IMR-90 (cell line): ENCODE measurements around the gene APOL5. TPM values are rescaled to one million over a fixed set of nuclear protein-coding genes. Genes with fewer than 3 reads are reported as not detected.

Source experiments
- ATAC-seq: fragments of 200-7000 bp; cut with Tn5 transposase; 2 replicates; pipeline ENCODE4 v1.9.1; 2020; ENCODE audit warnings: low read depth, mild to moderate bottlenecking, moderate library complexity
- BruUV-seq: library from RNA; stranded (reverse); fragments of 400-500 nt; replicated peaks from 2 replicates; lab custom pipeline; 2021; lab: Mats Ljungman, UMichigan
- CTCF ChIA-PET: fragments of 300-600 bp; formaldehyde crosslinking; extraction: SDS; loops from one replicate; lab custom pipeline; 2021; ENCODE audit warnings: antibody characterized with exemption; lab: Yijun Ruan, JAX
- POLR2A ChIA-PET: fragments of 300-600 bp; sonication (Branson Sonifier 250); formaldehyde crosslinking; loops from one replicate; lab custom pipeline; 2022; ENCODE audit warnings: antibody characterized with exemption; ENCODE audit not compliant: unreplicated experiment; lab: Charles Lee
- DNase-seq: peaks from one replicate; pipeline ENCODE4 v3.0.0; 2013
- H2AFZ ChIP-seq: replicated peaks from 2 replicates; pipeline ENCODE3; 2013; ENCODE audit warnings: low read length, mild to moderate bottlenecking; ENCODE audit not compliant: poor library complexity
- H2AK5ac ChIP-seq: 2 replicates; pipeline ENCODE4 v1.6.1; 2013; ENCODE audit warnings: low read depth, low read length, inconsistent platforms
- H2AK9ac ChIP-seq: replicated peaks from 2 replicates; pipeline ENCODE3; 2013; ENCODE audit warnings: mild to moderate bottlenecking, low read depth, low read length, moderate library complexity; ENCODE audit not compliant: poor library complexity
- H2BK120ac ChIP-seq: 2 replicates; pipeline ENCODE4 v1.6.1; 2013; ENCODE audit warnings: low read depth, low read length, inconsistent platforms
- H2BK15ac ChIP-seq: 3 replicates; pipeline ENCODE4 v1.6.1; 2013; ENCODE audit warnings: low read depth, low read length, inconsistent platforms
- H2BK20ac ChIP-seq: 2 replicates; pipeline ENCODE4 v1.6.1; 2013; ENCODE audit warnings: low read depth, mild to moderate bottlenecking, inconsistent platforms, low read length, moderate library complexity
- H2BK5ac ChIP-seq: 2 replicates; pipeline ENCODE4 v1.6.1; 2013; ENCODE audit warnings: mild to moderate bottlenecking, low read depth, low read length, inconsistent platforms; ENCODE audit not compliant: poor library complexity, severe bottlenecking
- H3K14ac ChIP-seq: replicated peaks from 2 replicates; pipeline ENCODE4 v1.6.1; 2013; ENCODE audit warnings: low read depth, low read length, inconsistent platforms
- H3K18ac ChIP-seq: 2 replicates; pipeline ENCODE4 v1.6.1; 2013; ENCODE audit warnings: low read depth, low read length, control low read depth
- H3K23ac ChIP-seq: 2 replicates; pipeline ENCODE4 v1.6.1; 2013; ENCODE audit warnings: low read depth, low read length, inconsistent platforms
- H3K27ac ChIP-seq: 2 replicates; pipeline ENCODE4 v1.5.1; 2013; ENCODE audit warnings: mild to moderate bottlenecking, control low read depth, low read length; ENCODE audit not compliant: insufficient read depth
- H3K27me3 ChIP-seq: 2 replicates; pipeline ENCODE4 v1.6.1; 2013; ENCODE audit warnings: low read length; ENCODE audit not compliant: control insufficient read depth, insufficient read depth
- H3K36me3 ChIP-seq: 2 replicates; pipeline ENCODE4 v1.6.1; 2013; ENCODE audit warnings: low read length, mixed read lengths; ENCODE audit not compliant: control insufficient read depth, insufficient read depth
- H3K4ac ChIP-seq: 2 replicates; pipeline ENCODE4 v1.6.1; 2013; ENCODE audit warnings: low read depth, low read length, inconsistent platforms
- H3K4me1 ChIP-seq: 2 replicates; pipeline ENCODE4 v1.6.1; 2013; ENCODE audit warnings: low read length, mixed read lengths; ENCODE audit not compliant: control insufficient read depth, insufficient read depth
- H3K4me2 ChIP-seq: 2 replicates; pipeline ENCODE4 v1.6.1; 2013; ENCODE audit warnings: low read depth, mild to moderate bottlenecking, control low read depth, low read length, moderate library complexity
- H3K4me3 ChIP-seq: 2 replicates; pipeline ENCODE4 v1.5.1; 2013; ENCODE audit warnings: low read depth, mild to moderate bottlenecking, control low read depth, low read length, moderate library complexity; ENCODE audit not compliant: insufficient read depth
- H3K56ac ChIP-seq: 2 replicates; pipeline ENCODE4 v1.6.1; 2013; ENCODE audit warnings: low read length, inconsistent platforms; ENCODE audit not compliant: insufficient read depth; ENCODE audit errors: extremely low read depth
- H3K79me1 ChIP-seq, 2 experiments: 2 replicates each; pipeline ENCODE4 v1.6.1; 2013; ENCODE audit warnings: low read length in 2 of 2, inconsistent platforms in 1 of 2, low read depth in 1 of 2
- H3K9ac ChIP-seq: 2 replicates; pipeline ENCODE4 v1.6.1; 2013; ENCODE audit warnings: low read depth, low read length, control low read depth
- H3K9me1 ChIP-seq: 2 replicates; pipeline ENCODE4 v1.6.1; 2013; ENCODE audit warnings: low read length, inconsistent platforms; ENCODE audit not compliant: insufficient read depth
- H3K9me3 ChIP-seq: 2 replicates; pipeline ENCODE4 v1.6.1; 2013; ENCODE audit warnings: low read length; ENCODE audit not compliant: control insufficient read depth, insufficient read depth
- H4K20me1 ChIP-seq: 2 replicates; pipeline ENCODE4 v1.6.1; 2013; ENCODE audit warnings: low read length, inconsistent platforms; ENCODE audit not compliant: insufficient read depth
- H4K5ac ChIP-seq: 2 replicates; pipeline ENCODE4 v1.6.1; 2013; ENCODE audit warnings: mild to moderate bottlenecking, low read depth, low read length, control low read depth
- H4K8ac ChIP-seq, 2 experiments: 2 replicates each; pipeline ENCODE4 v1.6.1; 2013; ENCODE audit warnings: low read depth in 2 of 2, low read length in 2 of 2, control low read depth in 1 of 2, inconsistent platforms in 1 of 2
- H4K91ac ChIP-seq: 2 replicates; pipeline ENCODE4 v1.6.1; 2013; ENCODE audit warnings: low read depth, low read length, inconsistent platforms; ENCODE audit not compliant: insufficient read depth
- BHLHE40 ChIP-seq: fragments of 150-350 bp; IDR thresholded peaks from 2 replicates; pipeline ENCODE4 v1.6.1; 2016; ENCODE audit warnings: mild to moderate bottlenecking, low read depth, low read length
- CEBPB ChIP-seq: IDR thresholded peaks from 2 replicates; pipeline ENCODE4 v1.6.1; 2012; ENCODE audit warnings: low read depth, low read length, improper control_type of control experiment
- FOS ChIP-seq: fragments of 150-350 bp; IDR thresholded peaks from 2 replicates; pipeline ENCODE4 v1.6.1; 2016; ENCODE audit warnings: low read depth, low read length
- MAFK ChIP-seq: IDR thresholded peaks from 2 replicates; pipeline ENCODE4 v1.6.1; 2012; ENCODE audit warnings: low read depth, low read length, improper control_type of control experiment
- MXI1 ChIP-seq: IDR thresholded peaks from 2 replicates; pipeline ENCODE4 v1.6.1; 2012; ENCODE audit warnings: low read depth, mild to moderate bottlenecking, low read length, moderate library complexity, borderline replicate concordance
- NFE2L2 ChIP-seq: fragments of 150-350 bp; IDR thresholded peaks from 2 replicates; pipeline ENCODE4 v1.6.1; 2016; ENCODE audit warnings: low read depth, mild to moderate bottlenecking, low read length
- POLR2A ChIP-seq: IDR thresholded peaks from 2 replicates; pipeline ENCODE4 v1.6.1; 2012; ENCODE audit warnings: mild to moderate bottlenecking, low read depth, low read length
- RAD21 ChIP-seq: IDR thresholded peaks from 2 replicates; pipeline ENCODE4 v1.6.1; 2012; ENCODE audit warnings: low read length, improper control_type of control experiment
- RCOR1 ChIP-seq: IDR thresholded peaks from 2 replicates; pipeline ENCODE4 v1.6.1; 2012; ENCODE audit warnings: mild to moderate bottlenecking, low read length, improper control_type of control experiment; ENCODE audit not compliant: insufficient replicate concordance
- RFX5 ChIP-seq: IDR thresholded peaks from 2 replicates; pipeline ENCODE4 v1.8.0; 2012; ENCODE audit warnings: low read depth, mild to moderate bottlenecking, low read length, moderate library complexity
- USF2 ChIP-seq: fragments of 150-350 bp; IDR thresholded peaks from 2 replicates; pipeline ENCODE4 v1.6.1; 2017; ENCODE audit warnings: mild to moderate bottlenecking, antibody characterized with exemption, low read length, low read depth
- WGBS, 2 experiments: methylation state at CpG; one replicate each; pipeline versions ENCODE4 v1.1.5 to v1.1.7; 2013; ENCODE audit warnings: missing lambda C conversion rate in 2 of 2; ENCODE audit not compliant: insufficient read length in 1 of 2; ENCODE audit errors: extremely low coverage in 2 of 2; 5-methylcytosine and 5-hydroxymethylcytosine counted together
- dilution Hi-C: fragments of 300-500 bp; cut with HindIII; formaldehyde crosslinking; loops from one replicate; pipeline ENCODE4 v1.14.3; 2018; ENCODE audit warnings: low sequenced_read_pairs; ENCODE audit not compliant: unreplicated experiment
- in situ Hi-C: fragments of 300-500 bp; cut with MboI; formaldehyde crosslinking; loops from 3 replicates; pipeline ENCODE4 v1.14.3; 2019; ENCODE audit warnings: low sequenced_read_pairs, inconsistent platforms, mixed read lengths
- intact Hi-C: fragments of 100-400 bp; cut with micrococcal nuclease; formaldehyde crosslinking; loops from 2 replicates; pipeline ENCODE4 v1.10.0; 2022
- polyA plus RNA-seq, 3 experiments: library from polyadenylated mRNA; depleted of rRNA; stranded (reverse); fragments of >200 nt; gene quantifications; 2 replicates each; pipeline ENCODE4 v1.2.3, GENCODE V29; 2012; ENCODE audit warnings: low replicate concordance in 1 of 3
- total RNA-seq: library from RNA; depleted of rRNA; stranded (reverse); fragments of >200 nt; gene quantifications from 2 replicates; pipeline ENCODE4 v1.2.3, GENCODE V29; 2012

The APOL5 gene
- total and polyA plus RNA-seq, 2 of the 4 experiments (the other 2 are of a cell fraction): 0.15 to 0.18 TPM

DNA sequence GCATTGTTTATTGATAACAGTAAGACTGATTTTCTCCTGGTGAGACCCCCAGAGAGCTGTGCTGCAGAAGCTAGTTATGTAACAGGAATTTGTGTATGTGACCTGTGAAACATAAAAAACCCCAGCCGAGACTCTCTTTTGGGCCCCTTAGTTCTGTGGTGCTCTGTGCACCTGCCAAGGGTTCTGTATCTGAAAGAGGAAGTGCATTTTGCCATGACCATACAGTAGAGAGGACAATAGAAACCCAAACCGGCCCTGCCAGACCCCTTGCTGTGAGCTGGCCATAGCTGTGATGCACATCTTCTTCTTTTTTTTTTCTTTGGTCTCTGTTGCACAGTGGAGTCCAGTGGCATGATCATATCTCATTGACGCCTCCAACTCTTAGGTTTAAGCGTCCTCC, 31.4 kb upstream of the APOL5 start:
- no peak for DNase-seq
- H3K4me1 ChIP-seq: no peaks in the 10 kb centered on the region; the same call in 1 of the 2 replicates
- H3K36me3 ChIP-seq: no peaks in the 10 kb centered on the region
- POLR2A ChIA-PET: no interaction called here
- H3K79me1 ChIP-seq: no peaks in the 10 kb centered on the region
- no peak overlapping the region for H3K4me3 ChIP-seq
- H3K23ac ChIP-seq: no peak overlapping the region
- WGBS, 2 experiments: 71% methylated on average over 1 of the region's 4 CpGs; no CpG with 5 or more reads in 1 of the 2 experiments
- no peak overlapping the region for H2BK20ac ChIP-seq
- in situ Hi-C loops (no loop called here), dilution Hi-C loops (no loop called here), intact Hi-C loops (no loop called here)
- H4K8ac ChIP-seq: no peak overlapping the region
- CTCF ChIA-PET: interaction anchor here (0.5 kb wide), 1 partner anchor 51 kb away, joined by 4 read pairs; no protein-coding TSS in a partner anchor
- no peak overlapping the region for H3K27ac ChIP-seq
- H2AFZ ChIP-seq: no peak overlapping the region
- H4K91ac ChIP-seq: no peak overlapping the region
- no peak overlapping the region for H3K18ac ChIP-seq
- no peaks in the 10 kb centered on the region for H3K27me3 ChIP-seq
- H4K20me1 ChIP-seq: no peaks in the 10 kb centered on the region
- TF ChIP-seq POLR2A (no peak), RFX5 (no peak), FOS (no peak), MAFK (no peak), RAD21 (no peak), NFE2L2 (no peak), MXI1 (no peak), USF2 (no peak), RCOR1 (no peak), CEBPB (no peak), BHLHE40 (no peak)
- no peak overlapping the region for H2BK5ac ChIP-seq
- BruUV-seq: no TSS peak
- no peak overlapping the region for H3K4me2 ChIP-seq
- no peak overlapping the region for H4K5ac ChIP-seq
- H3K9ac ChIP-seq: no peak overlapping the region
- ATAC-seq: no peak
- H2AK5ac ChIP-seq: no peak overlapping the region
- H2BK120ac ChIP-seq: no peak overlapping the region
- peaks cover 3% of the 10 kb centered on the region; the same call in 1 of the 2 replicates for H3K9me3 ChIP-seq
- no peaks in the 10 kb centered on the region; the same call in 1 of the 2 replicates for H3K9me1 ChIP-seq
- no peak overlapping the region for H3K14ac ChIP-seq
- no peak overlapping the region for H2AK9ac ChIP-seq
- H2BK15ac ChIP-seq: no peak overlapping the region
- H3K4ac ChIP-seq: no peak overlapping the region
- no peak overlapping the region for H3K56ac ChIP-seq
